Gastrocnemius medialis (tissue), 4 donors: ENCODE measurements around the gene EFNB3.

Experiments
- POLR2A ChIP-seq, 2 donors: fragments of 450-650 bp; IDR thresholded peaks; one replicate each; pipeline ENCODE4 v1.6.1; 2017; ENCODE audit warnings: antibody characterized with exemption in 2 of 2, mild to moderate bottlenecking in 2 of 2, moderate library complexity in 2 of 2
- TF ChIP-seq, protein P1 (sequence below), 5 experiments: fragments of 450-650 bp in 3 of 5; fragments of 200-600 bp in 2 of 5; sonication (generic) in 2 of 5; IDR thresholded peaks in 4 of 5; conservative IDR thresholded peaks in 1 of 5; 1 replicate in 4 of 5; 2 replicates in 1 of 5; pipeline ENCODE4 v1.5.1; 2016 to 2019; ENCODE audit warnings: antibody characterized with exemption in 5 of 5, mild to moderate bottlenecking in 3 of 5, moderate library complexity in 3 of 5

DNA sequence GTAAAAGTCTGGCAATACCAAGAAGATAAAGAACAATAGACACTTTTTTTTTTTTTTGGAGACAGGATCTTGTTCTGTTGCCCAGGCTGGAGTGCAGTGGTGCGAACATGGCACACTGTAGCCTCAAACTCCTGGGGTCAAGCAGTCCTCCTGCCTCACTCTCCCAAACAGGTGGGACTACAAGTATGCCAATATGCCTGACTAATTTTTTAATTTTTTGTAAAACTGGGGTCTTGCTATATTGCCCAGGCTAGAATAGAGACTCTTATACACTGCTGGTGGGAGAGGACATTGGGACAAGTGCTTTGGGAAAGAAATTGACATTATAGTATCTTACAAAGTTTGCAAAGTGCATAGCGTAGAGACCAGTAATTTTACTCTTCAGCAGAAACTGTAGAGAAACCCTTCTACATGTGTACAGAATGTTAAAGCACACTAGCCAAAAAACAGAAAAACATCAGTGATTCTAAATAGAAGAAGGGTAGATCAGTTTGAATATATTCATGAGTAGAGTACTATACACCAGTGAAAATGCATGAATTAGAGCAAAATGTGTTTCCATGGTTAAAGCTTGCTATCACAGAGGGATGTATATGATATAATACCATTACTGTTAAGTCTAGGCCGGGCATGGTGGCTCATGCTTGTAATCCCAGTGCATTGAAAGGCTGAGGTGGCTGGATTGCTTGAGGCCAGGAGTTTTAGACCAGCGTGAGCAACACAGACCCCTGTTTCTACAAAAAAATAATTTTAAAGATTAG is 7.0 kb upstream of the EFNB3 start:
- TF ChIP-seq, protein P1, sequence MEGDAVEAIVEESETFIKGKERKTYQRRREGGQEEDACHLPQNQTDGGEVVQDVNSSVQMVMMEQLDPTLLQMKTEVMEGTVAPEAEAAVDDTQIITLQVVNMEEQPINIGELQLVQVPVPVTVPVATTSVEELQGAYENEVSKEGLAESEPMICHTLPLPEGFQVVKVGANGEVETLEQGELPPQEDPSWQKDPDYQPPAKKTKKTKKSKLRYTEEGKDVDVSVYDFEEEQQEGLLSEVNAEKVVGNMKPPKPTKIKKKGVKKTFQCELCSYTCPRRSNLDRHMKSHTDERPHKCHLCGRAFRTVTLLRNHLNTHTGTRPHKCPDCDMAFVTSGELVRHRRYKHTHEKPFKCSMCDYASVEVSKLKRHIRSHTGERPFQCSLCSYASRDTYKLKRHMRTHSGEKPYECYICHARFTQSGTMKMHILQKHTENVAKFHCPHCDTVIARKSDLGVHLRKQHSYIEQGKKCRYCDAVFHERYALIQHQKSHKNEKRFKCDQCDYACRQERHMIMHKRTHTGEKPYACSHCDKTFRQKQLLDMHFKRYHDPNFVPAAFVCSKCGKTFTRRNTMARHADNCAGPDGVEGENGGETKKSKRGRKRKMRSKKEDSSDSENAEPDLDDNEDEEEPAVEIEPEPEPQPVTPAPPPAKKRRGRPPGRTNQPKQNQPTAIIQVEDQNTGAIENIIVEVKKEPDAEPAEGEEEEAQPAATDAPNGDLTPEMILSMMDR (IDR thresholded peaks at IDR 0.05 in 4 of 5, conservative IDR thresholded peaks at IDR 0.05 in 1 of 5): no peak
- no peak for TF ChIP-seq POLR2A (IDR thresholded peaks at IDR 0.05)
